ENCODE measurements around the gene TEX14. TPM values are rescaled to one million over a fixed set of nuclear protein-coding genes. Genes with fewer than 3 reads are reported as not detected.

The TEX14 gene
- total and polyA plus RNA-seq, 9 donors: 0.11 to 1.0 (median 0.34) TPM

DNA sequence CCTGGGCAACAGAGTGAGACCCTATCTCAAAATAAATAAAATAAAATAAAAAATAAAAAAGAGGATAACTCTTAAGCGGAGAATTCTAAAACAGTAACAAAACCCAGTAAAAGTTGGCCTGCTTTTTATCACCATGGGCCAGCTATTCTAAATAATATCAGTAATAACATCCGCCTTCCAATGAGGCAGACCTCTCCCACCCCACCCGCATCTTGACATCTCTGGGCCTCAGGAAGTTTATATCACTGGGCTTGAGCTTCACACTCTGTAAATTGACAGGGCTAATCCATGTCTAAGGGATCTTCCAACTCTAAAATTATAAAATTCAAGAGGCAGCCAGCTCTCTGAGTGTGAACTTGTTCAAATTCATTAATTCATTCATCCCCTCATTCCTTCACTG is 94.5 kb downstream of the TEX14 start:
- 90 to 91% (median 90%) methylated on average over 3 of the region's 3 CpGs for WGBS, 3 donors

DNA sequence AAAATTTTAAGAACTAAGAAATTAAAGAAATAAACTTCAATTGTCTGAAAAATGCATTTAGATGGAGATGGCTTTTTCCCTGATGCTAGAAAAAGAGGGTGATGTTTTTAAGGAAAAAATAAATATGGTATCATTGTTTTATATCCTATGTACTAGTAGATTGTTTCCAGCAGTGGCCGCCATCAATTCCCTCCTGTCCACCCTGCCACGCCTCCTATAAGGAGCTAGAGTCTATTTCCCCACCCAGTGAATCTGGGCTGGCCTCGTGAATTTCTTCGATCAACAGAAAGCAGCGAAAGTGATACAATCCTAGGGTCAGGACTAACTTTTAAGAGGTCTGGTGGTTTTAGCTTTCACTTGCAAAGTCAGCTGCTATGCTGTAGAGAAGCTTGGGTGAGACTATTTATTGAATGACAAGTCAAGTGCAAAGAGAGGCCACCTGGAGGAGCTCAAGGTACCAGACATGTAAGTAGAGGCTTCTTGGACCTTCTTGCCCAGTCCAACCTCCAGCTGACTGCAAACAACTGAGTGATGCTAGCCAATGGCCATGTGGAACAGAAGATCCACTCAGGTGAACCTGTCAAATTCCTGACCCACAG is 96.6 kb downstream of the TEX14 start:
- DNase-seq: no peak
- intact Hi-C loops (cut with DNase I): no loop called here
- Histone ChIP-seq H3K9me3 (no peaks in the 10 kb centered on the region), H3K27me3 (no peaks in the 10 kb centered on the region), H3K27ac (no peak overlapping the region), H3K36me3 (no peaks in the 10 kb centered on the region), H3K4me3 (no peak overlapping the region), H3K4me1 (ENCODE audit: insufficient read depth) (no peaks in the 10 kb centered on the region)
- WGBS, 3 donors: 79 to 85% (median 80%) methylated on average over 5 of the region's 5 CpGs
- TF ChIP-seq EP300 (IDR thresholded peaks at IDR 0.05) (no peak), CTCF (IDR thresholded peaks at IDR 0.05) (no peak), POLR2A (IDR thresholded peaks at IDR 0.05) (no peak)

More for the DNA sequence above, 94.5 kb downstream of the TEX14 start:
- Histone ChIP-seq H3K27ac (no peak overlapping the region), H3K4me1 (ENCODE audit: insufficient read depth) (no peaks in the 10 kb centered on the region), H3K27me3 (no peaks in the 10 kb centered on the region), H3K9me3 (no peaks in the 10 kb centered on the region), H3K4me3 (no peak overlapping the region), H3K36me3 (no peaks in the 10 kb centered on the region)
- TF ChIP-seq EP300 (IDR thresholded peaks at IDR 0.05) (no peak), POLR2A (IDR thresholded peaks at IDR 0.05) (no peak), CTCF (IDR thresholded peaks at IDR 0.05) (no peak)
- intact Hi-C loops (cut with DNase I): no loop called here
- DNase-seq: no peak

- intact Hi-C loops (cut with DNase I): no loop called here
- no peaks in the 10 kb centered on the region for H3K9me3 ChIP-seq
- TF ChIP-seq CTCF (IDR thresholded peaks at IDR 0.05) (no peak), EP300 (IDR thresholded peaks at IDR 0.05) (no peak), POLR2A (IDR thresholded peaks at IDR 0.05) (no peak)
- H3K27ac ChIP-seq: no peak overlapping the region
- no peak for DNase-seq
- H3K27me3 ChIP-seq: no peaks in the 10 kb centered on the region
- 85 to 89% (median 86%) methylated on average over 1 of the region's 1 CpG for WGBS, 3 donors
- no peaks in the 10 kb centered on the region for H3K4me1 ChIP-seq (ENCODE audit: insufficient read depth)
- H3K36me3 ChIP-seq: no peaks in the 10 kb centered on the region
- no peak overlapping the region for H3K4me3 ChIP-seq
Measured at GRCh38 chr17:58593123-58593522, 98.7 kb downstream of the TEX14 start.

- 86 to 88% (median 88%) methylated on average over 6 of the region's 6 CpGs for WGBS, 3 donors
- H3K9me3 ChIP-seq: no peaks in the 10 kb centered on the region
- H3K4me1 ChIP-seq (ENCODE audit: insufficient read depth): no peaks in the 10 kb centered on the region
- no peaks in the 10 kb centered on the region for H3K27me3 ChIP-seq
- H3K36me3 ChIP-seq: no peaks in the 10 kb centered on the region
- H3K27ac ChIP-seq: no peak overlapping the region
- DNase-seq: no peak
- H3K4me3 ChIP-seq: no peak overlapping the region
- intact Hi-C loops (cut with DNase I): no loop called here
- TF ChIP-seq CTCF (IDR thresholded peaks at IDR 0.05) (no peak), POLR2A (IDR thresholded peaks at IDR 0.05) (no peak), EP300 (IDR thresholded peaks at IDR 0.05) (no peak)
Measured at GRCh38 chr17:58591455-58591854, 100.4 kb downstream of the TEX14 start.

Data from ovary (tissue), 9 donors.